Caki2 (cell line): Measurements from ENCODE around the gene USP15. TPM values are rescaled to one million over a fixed set of nuclear protein-coding genes. Genes with fewer than 3 reads are reported as not detected.

ENCODE experiments used
- DNase-seq: peaks from one replicate; pipeline ENCODE4 v3.0.0-alpha.2; 2015; ENCODE audit warnings: low read depth
- in situ Hi-C: cut with HindIII; loops from 2 replicates; pipeline ENCODE4 v1.10.0; 2016; ENCODE audit warnings: low sequenced_read_pairs, low pct_unique_long_range_greater_than_20kb, mixed read lengths
- total RNA-seq: library from RNA; depleted of rRNA; stranded (reverse); fragments of >200 nt; shearing (Covaris generic); gene quantifications from 2 replicates; pipeline ENCODE4 v1.2.3, GENCODE V29; 2014; ENCODE audit warnings: low replicate concordance; rRNA removed

USP15 gene
- total RNA-seq = 13.1 and 21.3 TPM in 2 replicates

GRCh38 chr12:62259993-62260732 is at the start of gene USP15:
Gene USP15 (plus strand): TSS chr12:62260404. CDS start chr12:62260415, 11 bp downstream.
- in situ Hi-C loops = no loop called here
- peak; percentile 98 for DNase-seq

GRCh38 chr12:62210422-62210821 is 49.8 kb upstream of the USP15 start:
- peak; percentile 21 for DNase-seq
- in situ Hi-C loops = no loop called here

- in situ Hi-C loops = no loop called here
These were observed 48.7 kb upstream of the USP15 start for GRCh38 chr12:62211510-62211909.

GRCh38 chr12:62214846-62215245 is 45.4 kb upstream of the USP15 start:
- no peak for DNase-seq
- in situ Hi-C loops = no loop called here

More at GRCh38 chr12:62211510-62211909, 48.7 kb upstream of the USP15 start:
- no peak for DNase-seq

- in situ Hi-C loops = no loop called here
- no peak for DNase-seq
These were observed 44.7 kb upstream of the USP15 start for GRCh38 chr12:62215506-62215905.

- DNase-seq = no peak
- in situ Hi-C loops = no loop called here
These were observed 42.6 kb upstream of the USP15 start for GRCh38 chr12:62217466-62218194.

- no peak for DNase-seq
- in situ Hi-C loops = no loop called here
These were observed 39.1 kb upstream of the USP15 start for GRCh38 chr12:62221107-62221506.

- DNase-seq = no peak
- in situ Hi-C loops = no loop called here
These were observed 35.6 kb upstream of the USP15 start for GRCh38 chr12:62224601-62225000.

- no peak for DNase-seq
- in situ Hi-C loops = no loop called here
These were observed 33.1 kb upstream of the USP15 start for GRCh38 chr12:62227091-62227490.

- no peak for DNase-seq
- in situ Hi-C loops = no loop called here
These were observed 29.6 kb upstream of the USP15 start for GRCh38 chr12:62230652-62231051.

- in situ Hi-C loops = no loop called here
- DNase-seq = no peak
These were observed 28.0 kb upstream of the USP15 start for GRCh38 chr12:62232143-62232729.

GRCh38 chr12:62233805-62234204 is 26.4 kb upstream of the USP15 start:
- in situ Hi-C loops = no loop called here
- DNase-seq = no peak

GRCh38 chr12:62239571-62239970 is 20.6 kb upstream of the USP15 start:
- no peak for DNase-seq
- in situ Hi-C loops = no loop called here

GRCh38 chr12:62247281-62248045 is 12.7 kb upstream of the USP15 start:
- in situ Hi-C loops = no loop called here
- DNase-seq = no peak

GRCh38 chr12:62248873-62249272 is 11.3 kb upstream of the USP15 start:
- in situ Hi-C loops = no loop called here
- DNase-seq = no peak

GRCh38 chr12:62249419-62249818 is 10.8 kb upstream of the USP15 start:
- in situ Hi-C loops = no loop called here
- no peak for DNase-seq

- no peak for DNase-seq
- in situ Hi-C loops = no loop called here
These were observed 9.3 kb upstream of the USP15 start for GRCh38 chr12:62250671-62251608.

- in situ Hi-C loops = no loop called here
These were observed 8.6 kb upstream of the USP15 start for GRCh38 chr12:62251609-62251958.

More at GRCh38 chr12:62251609-62251958, 8.6 kb upstream of the USP15 start:
- no peak for DNase-seq
